Karpas-422 (cell line): ENCODE data around the gene SNAP47. TPM values are rescaled to one million over a fixed set of nuclear protein-coding genes. Genes with fewer than 3 reads are reported as not detected.
A peak's percentile ranks its signal among the peaks of the same experiment; 100 is the strongest.

Experiments
- DNase-seq: peaks from one replicate; pipeline ENCODE4 v3.0.0-alpha.2; 2015
- H2AFZ ChIP-seq: fragments of 200-600 bp; sonication (generic); 2 replicates; pipeline ENCODE4 v1.6.1; 2014; ENCODE audit warnings: antibody characterized with exemption, low read length, mixed read lengths
- H3K27ac ChIP-seq: fragments of 200-600 bp; sonication (generic); 2 replicates; pipeline ENCODE4 v1.5.1; 2014; ENCODE audit warnings: mild to moderate bottlenecking, low read length, moderate library complexity
- H3K27me3 ChIP-seq: fragments of 200-600 bp; sonication (generic); 2 replicates; pipeline ENCODE4 v1.6.1; 2014; ENCODE audit warnings: low read length, mixed read lengths
- H3K36me3 ChIP-seq: fragments of 200-600 bp; sonication (generic); 2 replicates; pipeline ENCODE4 v1.6.1; 2014; ENCODE audit warnings: low read length, mixed read lengths; ENCODE audit not compliant: insufficient read depth
- H3K4me1 ChIP-seq: fragments of 200-600 bp; sonication (generic); 2 replicates; pipeline ENCODE4 v1.6.1; 2014; ENCODE audit warnings: mild to moderate bottlenecking, low read length, mixed read lengths
- H3K4me2 ChIP-seq: fragments of 200-600 bp; sonication (generic); 2 replicates; pipeline ENCODE4 v1.6.1; 2014; ENCODE audit warnings: low read length, low read depth, mild to moderate bottlenecking; ENCODE audit not compliant: poor library complexity, severe bottlenecking
- H3K4me3 ChIP-seq: fragments of 200-600 bp; sonication (generic); 2 replicates; pipeline ENCODE4 v1.5.1; 2014; ENCODE audit warnings: mild to moderate bottlenecking, antibody characterized with exemption, low read length, mixed read lengths
- H3K79me2 ChIP-seq: fragments of 200-600 bp; sonication (generic); 2 replicates; pipeline ENCODE4 v1.6.1; 2014; ENCODE audit warnings: mild to moderate bottlenecking, low read length, mixed read lengths
- H3K9ac ChIP-seq: fragments of 200-600 bp; sonication (generic); 2 replicates; pipeline ENCODE4 v1.6.0; 2014; ENCODE audit warnings: low read length
- H3K9me2 ChIP-seq: fragments of 200-600 bp; sonication (generic), shearing (Covaris generic); replicated peaks from 2 replicates; pipeline ENCODE4 v1.6.0; 2014; ENCODE audit warnings: mild to moderate bottlenecking, low read length, moderate library complexity; ENCODE audit not compliant: insufficient read depth
- H3K9me3 ChIP-seq: fragments of 300-700, 200-600 bp; sonication (generic); 2 replicates; pipeline ENCODE4 v1.6.1; 2014; ENCODE audit warnings: low read length, mixed read lengths
- H4K20me1 ChIP-seq: fragments of 200-600 bp; sonication (generic); 2 replicates; pipeline ENCODE4 v1.6.1; 2014; ENCODE audit warnings: mild to moderate bottlenecking, antibody characterized with exemption, low read length, low read depth; ENCODE audit not compliant: insufficient read depth
- total RNA-seq: library from RNA; depleted of rRNA; stranded (reverse); fragments of >200 nt; shearing (Covaris generic); gene quantifications from 2 replicates; pipeline ENCODE4 v1.2.3, GENCODE V29; 2014; ENCODE audit warnings: low replicate concordance

The SNAP47 gene
- total RNA-seq, 1 experiment from 2014 or later: 15.3 TPM

DNA sequence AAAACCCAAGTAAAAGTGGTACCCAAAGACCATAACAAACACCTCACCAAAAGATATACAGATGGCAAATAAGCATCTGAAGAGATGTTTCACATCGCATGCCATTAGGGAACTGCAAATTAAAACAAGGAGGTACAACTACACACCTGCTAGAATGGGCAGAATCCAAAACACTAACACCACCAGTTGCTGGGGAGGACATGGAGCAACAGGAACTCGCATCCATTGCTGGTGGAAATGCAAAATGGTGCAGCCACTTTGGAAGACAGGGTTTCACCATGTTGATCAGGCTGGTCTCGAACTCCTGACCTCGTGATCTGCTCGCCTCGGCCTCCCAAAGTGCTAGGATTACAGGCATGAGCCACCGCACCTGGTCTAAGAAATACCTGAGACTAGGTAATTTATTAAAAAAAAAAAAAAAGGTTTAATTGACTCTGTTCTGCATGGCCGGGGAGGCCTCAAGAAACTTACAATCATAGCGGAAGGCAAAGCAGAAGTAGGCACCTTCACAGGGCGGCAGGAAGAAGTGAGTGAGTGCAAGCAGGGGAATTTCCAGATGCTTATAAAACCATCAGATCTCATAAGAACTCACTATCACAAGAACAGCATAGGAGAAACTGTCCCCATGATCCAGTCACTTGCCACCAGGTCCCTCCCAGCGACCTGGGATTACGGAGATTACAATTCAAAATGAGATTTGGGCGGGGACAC lies 50.0 kb downstream of the SNAP47 start:
- H3K4me3 ChIP-seq: no peak overlapping the region
- no peak overlapping the region for H2AFZ ChIP-seq
- no peaks in the 10 kb centered on the region for H3K9me2 ChIP-seq
- H3K36me3 ChIP-seq: no peaks in the 10 kb centered on the region
- H3K9me3 ChIP-seq: no peaks in the 10 kb centered on the region
- H3K4me2 ChIP-seq: no peak overlapping the region
- no peaks in the 10 kb centered on the region for H3K27me3 ChIP-seq
- no peak for DNase-seq
- no peaks in the 10 kb centered on the region for H3K79me2 ChIP-seq
- H3K27ac ChIP-seq: no peak overlapping the region
- no peaks in the 10 kb centered on the region for H4K20me1 ChIP-seq
- 0 out of 2 replicates have a peak, but pooled peaks cover 2% of the 10 kb centered on the region for H3K4me1 ChIP-seq
- no peak overlapping the region for H3K9ac ChIP-seq

DNA sequence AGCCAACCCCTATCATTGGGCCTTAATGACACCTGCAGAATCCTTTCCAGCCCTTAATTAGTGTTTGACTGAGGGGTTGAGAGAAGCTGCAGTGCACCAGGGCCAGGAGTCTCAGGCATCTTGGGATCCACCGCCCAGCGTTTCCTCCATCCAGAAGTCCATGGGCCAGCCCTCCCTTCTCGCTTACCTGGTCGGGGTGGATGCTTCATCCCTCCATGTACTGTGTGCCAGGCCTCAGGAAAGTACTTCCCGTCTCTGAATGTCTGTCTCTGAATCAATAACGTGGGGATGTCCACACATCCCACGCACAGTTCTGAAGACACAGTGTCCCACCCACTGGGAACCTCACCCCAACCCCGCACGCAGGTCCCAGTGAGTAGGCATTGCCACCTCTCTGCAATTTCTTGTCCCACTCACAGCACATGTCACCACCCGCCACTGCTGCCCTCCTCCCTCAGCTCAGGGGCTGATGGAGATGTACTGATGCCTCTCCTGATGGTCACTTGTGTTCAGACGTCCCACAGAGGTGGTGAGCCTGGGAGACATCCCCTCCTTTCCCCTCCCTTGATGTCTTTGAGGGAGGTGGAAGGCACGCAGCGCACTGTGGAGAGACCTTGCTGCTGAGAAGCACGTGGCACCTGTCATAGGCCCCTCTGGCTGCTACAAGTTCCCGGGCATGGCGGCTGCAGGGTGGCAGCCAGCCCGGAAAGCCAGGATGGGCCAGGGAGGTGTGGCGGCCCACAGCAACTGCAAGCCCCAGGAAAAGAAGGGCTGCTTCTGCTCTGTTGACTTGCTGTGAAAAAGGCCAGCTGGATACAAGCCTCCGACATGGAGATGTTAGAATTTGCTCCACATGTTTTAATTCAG lies 50.8 kb downstream of the SNAP47 start:
- Histone ChIP-seq H3K27me3 (no peaks in the 10 kb centered on the region), H3K79me2 (no peaks in the 10 kb centered on the region), H3K9me2 (no peaks in the 10 kb centered on the region), H3K9me3 (no peaks in the 10 kb centered on the region), H4K20me1 (no peaks in the 10 kb centered on the region), H2AFZ (no peak overlapping the region), H3K4me2 (no peak overlapping the region), H3K9ac (no peak overlapping the region), H3K27ac (no peak overlapping the region), H3K36me3 (no peaks in the 10 kb centered on the region), H3K4me3 (no peak overlapping the region), H3K4me1 (0 out of 2 replicates have a peak, but pooled peaks cover 2% of the 10 kb centered on the region)
- DNase-seq: no peak

DNA sequence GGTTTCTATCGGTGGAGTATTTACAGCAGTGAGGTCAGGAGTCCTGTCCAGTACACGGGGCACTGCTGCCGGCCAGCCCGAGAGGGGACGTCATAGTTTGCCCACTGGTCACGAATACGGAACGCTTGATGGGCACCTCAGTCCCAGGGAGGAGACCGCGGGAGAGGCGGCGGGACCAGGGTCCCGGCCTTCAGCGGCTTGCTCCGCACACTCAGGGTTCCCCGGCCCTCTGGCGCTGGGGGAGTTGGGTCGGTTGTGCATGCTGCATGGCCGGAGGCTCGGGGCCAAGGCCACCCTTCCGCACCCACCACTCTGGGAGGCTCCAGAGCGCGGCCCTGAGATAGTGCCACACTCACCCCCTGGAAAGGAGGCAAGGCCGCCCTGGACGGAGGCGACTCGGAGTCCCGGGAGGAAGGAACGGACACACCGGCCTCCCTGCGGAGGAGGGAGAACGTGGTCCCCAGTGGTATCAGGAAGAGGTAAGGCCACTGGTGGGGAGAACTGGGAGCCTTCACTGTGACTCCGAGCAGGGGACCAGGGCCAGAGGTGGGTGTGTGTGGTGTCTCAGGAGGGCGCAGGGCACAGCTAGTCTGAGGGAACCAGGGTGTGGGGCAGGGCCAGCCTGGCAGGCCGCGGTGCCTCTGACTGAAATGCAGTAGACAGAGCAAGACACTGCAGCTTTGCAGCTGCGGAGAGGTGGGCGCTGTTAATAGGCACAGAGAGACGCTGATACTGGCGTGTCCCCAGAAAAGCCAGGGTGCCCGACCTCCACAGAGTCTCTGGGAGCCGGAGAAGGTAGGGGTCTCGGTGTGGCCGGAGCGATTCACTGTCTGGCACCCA lies 51.7 kb downstream of the SNAP47 start:
- H3K4me3 ChIP-seq: no peak overlapping the region
- H3K27me3 ChIP-seq: no peaks in the 10 kb centered on the region
- no peaks in the 10 kb centered on the region for H3K79me2 ChIP-seq
- no peaks in the 10 kb centered on the region for H3K9me2 ChIP-seq
- no peak overlapping the region for H3K9ac ChIP-seq
- DNase-seq: no peak
- H2AFZ ChIP-seq: no peak overlapping the region
- no peaks in the 10 kb centered on the region for H3K36me3 ChIP-seq
- no peaks in the 10 kb centered on the region for H4K20me1 ChIP-seq
- H3K4me1 ChIP-seq: 0 out of 2 replicates have a peak, but pooled peaks cover 2% of the 10 kb centered on the region
- H3K4me2 ChIP-seq: no peak overlapping the region
- no peak overlapping the region for H3K27ac ChIP-seq
- no peaks in the 10 kb centered on the region for H3K9me3 ChIP-seq

DNA sequence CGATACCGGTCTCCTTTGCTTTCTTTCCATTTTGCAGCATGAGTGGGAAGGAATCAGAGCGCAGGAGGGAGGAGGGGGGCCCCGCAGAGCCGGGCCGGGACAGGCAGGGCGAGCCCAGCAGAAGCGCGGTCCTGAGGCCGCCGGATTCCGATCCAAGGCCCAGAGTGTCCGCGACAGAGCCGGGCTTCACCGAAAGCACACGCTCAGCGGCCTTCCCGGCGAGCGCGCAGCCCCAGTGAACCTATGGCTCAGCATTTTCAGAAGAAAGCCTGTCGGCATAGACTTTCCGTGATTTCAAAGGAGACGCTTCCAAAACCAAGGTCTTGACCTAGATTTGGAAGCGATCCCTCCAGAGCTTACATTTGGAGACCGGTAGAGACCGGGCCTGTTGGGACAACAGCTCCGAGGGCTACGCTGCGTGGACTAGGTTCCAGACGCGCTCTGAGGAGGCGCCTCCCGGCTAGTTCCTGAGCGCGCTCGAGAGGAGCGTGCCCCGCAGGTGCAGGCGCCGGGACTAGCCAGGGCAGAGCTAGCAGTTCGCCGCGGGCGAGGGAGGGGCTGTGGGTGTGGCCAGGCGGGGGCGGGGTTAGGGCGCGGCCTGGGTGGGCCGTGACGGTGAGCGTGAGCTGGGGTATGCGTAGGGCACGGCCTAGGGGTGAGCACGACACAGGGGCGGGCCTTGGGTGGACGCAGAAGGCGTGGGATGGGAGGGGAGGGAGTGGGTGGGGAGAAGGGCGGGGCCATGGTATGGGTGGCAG lies 52.5 kb downstream of the SNAP47 start:
- Histone ChIP-seq H3K27ac (no peak overlapping the region), H3K4me2 (peak overlapping the region; percentile 32), H2AFZ (no peak overlapping the region), H4K20me1 (no peaks in the 10 kb centered on the region), H3K79me2 (no peaks in the 10 kb centered on the region), H3K36me3 (no peaks in the 10 kb centered on the region), H3K27me3 (no peaks in the 10 kb centered on the region), H3K9me3 (no peaks in the 10 kb centered on the region), H3K9ac (no peak overlapping the region), H3K4me3 (no peak overlapping the region), H3K9me2 (no peaks in the 10 kb centered on the region), H3K4me1 (0 out of 2 replicates have a peak, but pooled peaks cover 2% of the 10 kb centered on the region)
- DNase-seq: peak; percentile 95

DNA sequence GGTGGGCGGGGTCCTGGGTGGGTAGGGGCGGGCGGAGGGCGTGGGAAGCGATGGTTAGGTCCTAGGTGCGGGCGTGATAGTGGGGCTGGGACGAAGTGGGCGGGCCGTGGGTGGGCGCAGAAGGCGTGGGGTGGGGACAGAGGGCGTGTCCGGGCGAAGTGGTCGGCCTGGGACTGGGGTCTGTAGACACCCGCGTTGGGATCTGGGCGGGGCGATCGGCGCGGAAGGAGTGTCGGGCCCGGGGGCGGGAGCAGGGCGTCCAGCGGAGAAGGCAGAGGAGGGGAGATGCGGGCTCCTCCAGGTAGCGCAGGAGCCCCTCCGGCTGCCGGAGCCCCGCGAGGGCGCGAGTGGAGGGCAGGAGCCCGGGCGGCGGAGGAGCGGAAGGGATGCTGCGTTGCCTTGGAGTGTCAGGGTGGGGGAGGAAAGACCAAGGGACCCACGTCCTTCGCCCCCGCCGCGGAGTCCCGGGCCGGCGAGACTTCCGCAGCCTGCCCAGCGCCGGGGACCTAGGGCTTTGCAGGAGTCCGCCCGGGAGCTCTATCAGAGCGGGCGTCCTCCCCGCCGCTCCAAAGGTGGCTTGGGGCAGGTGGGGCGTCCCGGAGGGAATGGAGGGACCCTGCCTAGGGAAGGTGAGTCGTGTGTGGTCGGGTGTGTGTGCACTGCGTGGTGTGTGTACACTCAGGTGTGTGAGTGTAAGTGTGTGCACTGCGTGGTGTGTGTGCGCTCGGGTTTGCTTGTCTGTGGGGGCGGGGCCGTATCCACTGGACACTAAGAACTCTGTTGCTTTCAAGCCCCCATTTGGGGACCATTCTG lies 53.2 kb downstream of the SNAP47 start:
- 0 out of 2 replicates have a peak, but pooled peaks cover 2% of the 10 kb centered on the region for H3K4me1 ChIP-seq
- H3K27ac ChIP-seq: no peak overlapping the region
- no peak overlapping the region for H3K9ac ChIP-seq

DNA sequence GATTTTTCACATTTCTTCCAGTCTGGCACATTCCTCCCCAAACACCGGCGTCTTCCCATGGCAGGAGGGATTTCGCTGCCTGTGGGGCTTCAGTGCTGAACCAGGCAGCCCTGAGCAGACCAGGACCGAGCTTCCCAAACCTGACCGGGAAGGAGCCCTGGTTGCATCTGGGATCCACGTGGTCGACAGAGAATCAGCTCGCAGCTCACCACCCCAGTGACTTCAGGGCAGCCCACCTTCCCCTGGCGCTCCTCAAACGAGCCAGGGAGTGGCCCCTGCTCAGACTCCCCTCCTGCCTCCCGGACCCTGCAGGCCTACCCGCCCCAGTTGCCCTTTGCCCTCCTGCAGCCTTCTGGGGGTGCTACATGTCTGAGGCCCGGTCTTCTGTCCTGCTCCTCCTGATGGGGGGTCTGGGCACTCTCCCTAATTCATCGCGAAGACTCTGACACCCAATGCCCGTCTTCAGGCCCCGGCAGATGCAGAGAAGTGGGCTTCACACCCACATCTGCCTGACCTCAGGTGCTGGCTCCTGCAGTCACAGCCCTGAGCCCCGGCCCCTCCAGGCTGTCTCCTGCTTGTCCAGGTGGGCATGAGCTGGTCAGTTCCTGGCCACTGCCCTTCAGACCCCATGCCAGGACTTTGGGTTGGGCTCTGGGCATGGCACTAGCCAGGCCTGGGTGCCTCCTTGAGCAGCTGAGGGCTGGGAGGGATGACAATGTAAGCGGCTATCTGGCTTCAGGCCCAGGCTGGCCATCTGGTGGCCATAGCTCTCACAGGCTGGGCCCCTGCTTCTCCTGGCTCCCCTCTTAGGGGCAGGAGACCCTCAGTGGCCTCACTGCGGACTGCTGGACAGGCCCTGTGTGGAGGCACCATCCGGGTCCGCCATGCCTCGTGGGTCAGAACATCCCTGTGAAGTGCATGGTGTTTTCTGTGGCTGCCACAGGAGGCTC lies 54.1 kb downstream of the SNAP47 start:
- H3K27ac ChIP-seq: no peak overlapping the region
- DNase-seq: no peak

More for the DNA sequence above, 53.2 kb downstream of the SNAP47 start:
- H3K27me3 ChIP-seq: no peaks in the 10 kb centered on the region
- H3K36me3 ChIP-seq: no peaks in the 10 kb centered on the region
- no peak overlapping the region for H3K4me2 ChIP-seq
- H2AFZ ChIP-seq: no peak overlapping the region
- H3K79me2 ChIP-seq: no peaks in the 10 kb centered on the region
- no peaks in the 10 kb centered on the region for H3K9me3 ChIP-seq
- no peaks in the 10 kb centered on the region for H3K9me2 ChIP-seq
- H4K20me1 ChIP-seq: no peaks in the 10 kb centered on the region
- DNase-seq: no peak
- no peak overlapping the region for H3K4me3 ChIP-seq

More for the DNA sequence above, 54.1 kb downstream of the SNAP47 start:
- H3K4me2 ChIP-seq: no peak overlapping the region
- no peaks in the 10 kb centered on the region for H3K36me3 ChIP-seq
- H4K20me1 ChIP-seq: no peaks in the 10 kb centered on the region
- no peaks in the 10 kb centered on the region for H3K27me3 ChIP-seq
- 0 out of 2 replicates have a peak, but pooled peaks cover 2% of the 10 kb centered on the region for H3K4me1 ChIP-seq
- H2AFZ ChIP-seq: no peak overlapping the region
- no peak overlapping the region for H3K4me3 ChIP-seq
- no peak overlapping the region for H3K9ac ChIP-seq
- H3K79me2 ChIP-seq: no peaks in the 10 kb centered on the region
- H3K9me2 ChIP-seq: no peaks in the 10 kb centered on the region
- no peaks in the 10 kb centered on the region for H3K9me3 ChIP-seq
